ENCODE measurements around the gene OR6N1. TPM values are rescaled to one million over a fixed set of nuclear protein-coding genes. Genes with fewer than 3 reads are reported as not detected.

Gene OR6N1
- total and polyA plus RNA-seq, 4 donors = not detected

DNA sequence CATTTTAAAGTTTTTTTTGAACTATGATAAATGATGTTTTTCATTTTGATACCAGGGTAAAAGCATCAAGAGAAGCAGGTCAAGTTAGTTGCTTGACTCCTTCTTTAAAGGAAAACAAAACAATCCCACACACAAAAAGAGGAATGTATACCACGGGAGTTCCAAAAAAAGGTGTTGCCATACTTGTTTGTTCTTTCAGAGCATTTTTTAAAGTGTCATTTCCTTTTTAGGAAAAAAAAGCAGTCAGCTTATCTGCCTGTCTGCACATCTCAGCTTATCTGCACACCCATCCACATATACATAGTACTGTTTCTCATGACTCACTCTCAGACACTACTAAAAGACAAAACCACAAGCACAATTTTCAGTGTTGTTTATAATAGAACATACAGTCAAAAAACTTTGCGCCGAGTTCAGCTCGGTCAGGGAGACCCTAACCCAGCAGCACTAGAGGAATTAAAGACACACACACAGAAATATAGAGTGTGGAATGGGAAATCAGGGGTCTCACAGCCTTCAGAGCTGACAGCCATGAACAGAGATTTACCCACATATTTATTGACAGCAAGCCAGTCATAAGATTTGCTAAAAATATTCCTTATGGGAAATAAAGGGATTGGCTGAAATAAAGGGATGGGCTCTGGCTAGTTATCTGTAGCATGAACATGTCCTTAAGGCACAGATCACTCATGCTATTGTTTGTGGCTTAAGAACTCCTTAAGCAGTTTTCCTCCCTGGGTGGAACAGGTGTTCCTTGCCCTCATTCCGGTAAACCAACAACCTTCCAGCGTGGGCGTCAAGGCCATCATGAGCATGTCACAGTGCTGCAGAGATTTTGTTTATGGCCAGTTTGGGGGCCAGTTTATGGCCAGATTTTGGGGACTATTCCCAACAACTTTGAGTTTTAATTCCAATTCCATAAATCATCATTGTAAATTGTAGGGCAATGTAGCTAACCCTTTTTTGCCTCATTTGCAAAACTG, 47.8 kb upstream of the OR6N1 start:
- Histone ChIP-seq H3K27me3 (ENCODE audit: control insufficient read depth in 4 of 4, insufficient read depth in 4 of 4, low read length in 3 of 4) (no peaks in the 10 kb centered on the region), H3K9me3 (ENCODE audit: control insufficient read depth in 4 of 4, low read length in 3 of 4) (peaks cover 0 to 4% (median 0%) of the 10 kb centered on the region in 4 donors), H3K4me1 (ENCODE audit: control insufficient read depth in 4 of 4, insufficient read depth in 4 of 4, low read length in 3 of 4) (no peaks in the 10 kb centered on the region), H3K27ac (ENCODE audit: low read depth in 1 of 2, low read length in 2 of 2) (peak overlapping the region in 1 of 2 donors; percentile 47), H3K9ac (ENCODE audit: low read depth in 1 of 2, low read length in 2 of 2) (no peak overlapping the region), H3K4me3 (ENCODE audit: low read depth in 1 of 3, low read length in 3 of 3) (no peak overlapping the region), H3K36me3 (ENCODE audit: control insufficient read depth in 4 of 4, insufficient read depth in 3 of 4, low read depth in 1 of 4, low read length in 3 of 4) (no peaks in the 10 kb centered on the region)
- TF ChIP-seq EGR1 (IDR thresholded peaks at IDR 0.05; ENCODE audit: low read depth in 2 of 2) (no peak), YY1 (IDR thresholded peaks at IDR 0.05) (no peak), TAF1 (conservative IDR thresholded peaks at IDR 0.05) (no peak), SP1 (IDR thresholded peaks at IDR 0.05) (no peak), JUND (IDR thresholded peaks at IDR 0.05) (no peak), NR2F2 (IDR thresholded peaks at IDR 0.05) (no peak), HNF4A (conservative IDR thresholded peaks at IDR 0.05) (no peak), FOXA2 (IDR thresholded peaks at IDR 0.05) (no peak), RXRA (IDR thresholded peaks at IDR 0.05) (no peak), RAD21 (IDR thresholded peaks at IDR 0.05) (no peak), HNF4G (IDR thresholded peaks at IDR 0.05) (no peak), GABPA (IDR thresholded peaks at IDR 0.05 in 1 of 2, conservative IDR thresholded peaks at IDR 0.05 in 1 of 2) (no peak), FOXA1 (IDR thresholded peaks at IDR 0.05) (no peak)
- TF ChIP-seq, protein P1, sequence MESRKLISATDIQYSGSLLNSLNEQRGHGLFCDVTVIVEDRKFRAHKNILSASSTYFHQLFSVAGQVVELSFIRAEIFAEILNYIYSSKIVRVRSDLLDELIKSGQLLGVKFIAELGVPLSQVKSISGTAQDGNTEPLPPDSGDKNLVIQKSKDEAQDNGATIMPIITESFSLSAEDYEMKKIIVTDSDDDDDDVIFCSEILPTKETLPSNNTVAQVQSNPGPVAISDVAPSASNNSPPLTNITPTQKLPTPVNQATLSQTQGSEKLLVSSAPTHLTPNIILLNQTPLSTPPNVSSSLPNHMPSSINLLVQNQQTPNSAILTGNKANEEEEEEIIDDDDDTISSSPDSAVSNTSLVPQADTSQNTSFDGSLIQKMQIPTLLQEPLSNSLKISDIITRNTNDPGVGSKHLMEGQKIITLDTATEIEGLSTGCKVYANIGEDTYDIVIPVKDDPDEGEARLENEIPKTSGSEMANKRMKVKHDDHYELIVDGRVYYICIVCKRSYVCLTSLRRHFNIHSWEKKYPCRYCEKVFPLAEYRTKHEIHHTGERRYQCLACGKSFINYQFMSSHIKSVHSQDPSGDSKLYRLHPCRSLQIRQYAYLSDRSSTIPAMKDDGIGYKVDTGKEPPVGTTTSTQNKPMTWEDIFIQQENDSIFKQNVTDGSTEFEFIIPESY (IDR thresholded peaks at IDR 0.05) = no peak
- TF ChIP-seq, protein P2, sequence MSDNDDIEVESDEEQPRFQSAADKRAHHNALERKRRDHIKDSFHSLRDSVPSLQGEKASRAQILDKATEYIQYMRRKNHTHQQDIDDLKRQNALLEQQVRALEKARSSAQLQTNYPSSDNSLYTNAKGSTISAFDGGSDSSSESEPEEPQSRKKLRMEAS (IDR thresholded peaks at IDR 0.05) = no peak
- TF ChIP-seq, protein P3, sequence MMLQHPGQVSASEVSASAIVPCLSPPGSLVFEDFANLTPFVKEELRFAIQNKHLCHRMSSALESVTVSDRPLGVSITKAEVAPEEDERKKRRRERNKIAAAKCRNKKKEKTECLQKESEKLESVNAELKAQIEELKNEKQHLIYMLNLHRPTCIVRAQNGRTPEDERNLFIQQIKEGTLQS (IDR thresholded peaks at IDR 0.05) = no peak
- TF ChIP-seq, protein P4, sequence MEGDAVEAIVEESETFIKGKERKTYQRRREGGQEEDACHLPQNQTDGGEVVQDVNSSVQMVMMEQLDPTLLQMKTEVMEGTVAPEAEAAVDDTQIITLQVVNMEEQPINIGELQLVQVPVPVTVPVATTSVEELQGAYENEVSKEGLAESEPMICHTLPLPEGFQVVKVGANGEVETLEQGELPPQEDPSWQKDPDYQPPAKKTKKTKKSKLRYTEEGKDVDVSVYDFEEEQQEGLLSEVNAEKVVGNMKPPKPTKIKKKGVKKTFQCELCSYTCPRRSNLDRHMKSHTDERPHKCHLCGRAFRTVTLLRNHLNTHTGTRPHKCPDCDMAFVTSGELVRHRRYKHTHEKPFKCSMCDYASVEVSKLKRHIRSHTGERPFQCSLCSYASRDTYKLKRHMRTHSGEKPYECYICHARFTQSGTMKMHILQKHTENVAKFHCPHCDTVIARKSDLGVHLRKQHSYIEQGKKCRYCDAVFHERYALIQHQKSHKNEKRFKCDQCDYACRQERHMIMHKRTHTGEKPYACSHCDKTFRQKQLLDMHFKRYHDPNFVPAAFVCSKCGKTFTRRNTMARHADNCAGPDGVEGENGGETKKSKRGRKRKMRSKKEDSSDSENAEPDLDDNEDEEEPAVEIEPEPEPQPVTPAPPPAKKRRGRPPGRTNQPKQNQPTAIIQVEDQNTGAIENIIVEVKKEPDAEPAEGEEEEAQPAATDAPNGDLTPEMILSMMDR (IDR thresholded peaks at IDR 0.05; ENCODE audit: low read depth, low read length, missing input control) = no peak
- TF ChIP-seq, protein P5, sequence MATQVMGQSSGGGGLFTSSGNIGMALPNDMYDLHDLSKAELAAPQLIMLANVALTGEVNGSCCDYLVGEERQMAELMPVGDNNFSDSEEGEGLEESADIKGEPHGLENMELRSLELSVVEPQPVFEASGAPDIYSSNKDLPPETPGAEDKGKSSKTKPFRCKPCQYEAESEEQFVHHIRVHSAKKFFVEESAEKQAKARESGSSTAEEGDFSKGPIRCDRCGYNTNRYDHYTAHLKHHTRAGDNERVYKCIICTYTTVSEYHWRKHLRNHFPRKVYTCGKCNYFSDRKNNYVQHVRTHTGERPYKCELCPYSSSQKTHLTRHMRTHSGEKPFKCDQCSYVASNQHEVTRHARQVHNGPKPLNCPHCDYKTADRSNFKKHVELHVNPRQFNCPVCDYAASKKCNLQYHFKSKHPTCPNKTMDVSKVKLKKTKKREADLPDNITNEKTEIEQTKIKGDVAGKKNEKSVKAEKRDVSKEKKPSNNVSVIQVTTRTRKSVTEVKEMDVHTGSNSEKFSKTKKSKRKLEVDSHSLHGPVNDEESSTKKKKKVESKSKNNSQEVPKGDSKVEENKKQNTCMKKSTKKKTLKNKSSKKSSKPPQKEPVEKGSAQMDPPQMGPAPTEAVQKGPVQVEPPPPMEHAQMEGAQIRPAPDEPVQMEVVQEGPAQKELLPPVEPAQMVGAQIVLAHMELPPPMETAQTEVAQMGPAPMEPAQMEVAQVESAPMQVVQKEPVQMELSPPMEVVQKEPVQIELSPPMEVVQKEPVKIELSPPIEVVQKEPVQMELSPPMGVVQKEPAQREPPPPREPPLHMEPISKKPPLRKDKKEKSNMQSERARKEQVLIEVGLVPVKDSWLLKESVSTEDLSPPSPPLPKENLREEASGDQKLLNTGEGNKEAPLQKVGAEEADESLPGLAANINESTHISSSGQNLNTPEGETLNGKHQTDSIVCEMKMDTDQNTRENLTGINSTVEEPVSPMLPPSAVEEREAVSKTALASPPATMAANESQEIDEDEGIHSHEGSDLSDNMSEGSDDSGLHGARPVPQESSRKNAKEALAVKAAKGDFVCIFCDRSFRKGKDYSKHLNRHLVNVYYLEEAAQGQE (IDR thresholded peaks at IDR 0.05) = no peak
- WGBS = 71% methylated on average over 7 of the region's 7 CpGs
- no peak for DNase-seq (ENCODE audit: low spot score)
